ENCODE data around the gene CELF1.

GRCh38 chr11:47533690-47534151 lies 19.2 kb downstream of the CELF1 start:
- TF ChIP-seq CTCF (IDR thresholded peaks at IDR 0.05) (no peak), EP300 (IDR thresholded peaks at IDR 0.05; ENCODE audit: low read depth) (no peak), POLR2A (IDR thresholded peaks at IDR 0.05) (no peak)
